Right ventricle myocardium superior (tissue), 1 donor: ENCODE results near the gene MAPK12. TPM values are rescaled to one million over a fixed set of nuclear protein-coding genes. Genes with fewer than 3 reads are reported as not detected.

ENCODE experiments used
- ATAC-seq: fragments of 200-7000 bp; cut with Tn5 transposase; one replicate; pipeline ENCODE4 v1.9.1; 2020; ENCODE audit warnings: mild to moderate bottlenecking; ENCODE audit not compliant: poor library complexity
- DNase-seq: peaks from one replicate; pipeline ENCODE4 v3.0.0-alpha.2; 2020
- intact Hi-C: fragments of 100-400 bp; cut with DNase I; formaldehyde crosslinking; loops from one replicate; pipeline ENCODE4 v1.11.2; 2022
- long read RNA-seq: library from polyadenylated mRNA; unstranded; transcript quantifications from one replicate; pipeline ENCODE4 v2.0.0, GENCODE V29; 2021
- total RNA-seq: library from RNA; stranded (reverse); fragmentation: NEBNext Ultra II Directional; extraction: Animal tissue kit (Norgen Biotek cat#: 25700); gene quantifications from one replicate; pipeline ENCODE4 v1.2.1, GENCODE V29; 2021
- donor health status: DM: no; HTN: yes; CAD: no; lungs with severe emphysema.

Gene MAPK12
- total RNA-seq = 13.2 TPM
- long read RNA-seq, transcript MAPK12-201 (12 exons, 1,918 nt) = major isoform, 31 of 76 reads
- long read RNA-seq, partial matches to known transcripts = 20 of 76 reads
- long read RNA-seq, other reads (novel, unspliced or antisense) = 18 of 76 reads

DNA sequence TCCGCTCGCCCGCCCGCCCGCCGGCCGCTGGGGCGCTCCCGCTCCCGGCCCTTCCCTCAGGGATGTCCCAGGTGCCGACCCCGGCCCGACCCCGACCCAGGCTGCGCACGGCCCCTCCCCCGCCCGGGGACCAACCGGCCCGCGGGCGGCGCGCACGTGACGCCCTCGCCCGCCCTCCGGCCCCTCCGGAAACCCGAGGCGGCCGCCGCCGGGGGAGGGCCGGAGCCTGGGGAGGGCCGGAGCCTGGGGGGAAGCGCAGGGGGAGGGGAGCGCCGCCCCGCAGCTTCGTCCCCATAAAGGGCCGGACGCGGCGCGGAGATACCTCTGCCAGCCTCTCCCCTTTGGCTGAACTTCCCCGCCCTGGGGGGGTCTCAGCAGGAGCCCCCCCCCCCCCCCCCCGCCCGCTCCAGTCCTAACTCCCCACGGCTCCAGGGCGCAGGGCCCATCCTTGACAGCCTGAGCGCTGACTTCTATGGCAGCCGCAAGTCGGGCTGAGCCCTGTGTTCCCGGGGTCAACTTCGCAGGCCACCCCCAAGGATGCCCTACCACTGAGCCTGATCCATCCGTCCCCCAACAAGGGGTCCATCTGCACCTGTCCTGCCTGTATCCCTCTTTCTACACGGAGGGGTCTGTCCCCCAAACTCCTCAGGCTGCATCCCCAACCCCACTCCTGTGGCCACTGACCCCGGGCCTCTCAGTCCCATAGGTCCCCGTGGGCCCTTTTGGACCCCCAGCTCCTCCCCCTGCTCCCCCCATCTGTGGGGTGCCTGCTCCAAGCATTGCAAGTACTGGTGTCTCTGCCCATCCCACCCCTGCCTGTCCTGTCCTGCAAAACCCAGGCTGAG, at the start of gene MAPK12:
MAPK12 (minus strand) TSS at position 69 of the 845 bp plus-strand sequence. CDS start 174 bp downstream, outside the sequence.
- ATAC-seq (no peak), DNase-seq (no peak)
- intact Hi-C loops = no loop called here

DNA sequence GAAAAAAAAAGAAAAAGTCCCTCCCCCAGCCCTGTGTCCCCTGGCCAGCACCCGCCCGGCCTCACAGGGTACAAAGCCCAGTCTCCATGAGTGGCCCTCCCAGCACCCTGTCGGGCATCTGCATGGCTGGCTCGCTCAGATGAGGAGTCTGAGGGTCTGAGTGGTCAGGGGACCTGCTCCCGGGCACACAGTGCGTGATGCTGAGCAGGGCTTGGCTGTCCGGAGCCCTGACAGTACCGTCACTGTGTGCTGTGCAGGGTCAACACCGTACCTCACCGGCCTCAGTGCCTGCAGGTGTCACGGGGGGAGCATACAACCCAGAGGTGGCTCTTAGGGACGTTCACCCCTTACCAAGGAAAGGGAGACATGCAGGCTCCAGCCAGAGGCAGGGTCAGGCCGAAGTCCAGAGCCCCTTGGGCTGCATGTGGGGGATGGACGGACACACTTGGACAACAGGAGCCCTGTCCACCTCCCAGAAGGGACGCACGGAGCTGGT, 49.5 kb upstream of the MAPK12 start:
- ATAC-seq (no peak), DNase-seq (no peak)
- intact Hi-C loops = no loop called here

DNA sequence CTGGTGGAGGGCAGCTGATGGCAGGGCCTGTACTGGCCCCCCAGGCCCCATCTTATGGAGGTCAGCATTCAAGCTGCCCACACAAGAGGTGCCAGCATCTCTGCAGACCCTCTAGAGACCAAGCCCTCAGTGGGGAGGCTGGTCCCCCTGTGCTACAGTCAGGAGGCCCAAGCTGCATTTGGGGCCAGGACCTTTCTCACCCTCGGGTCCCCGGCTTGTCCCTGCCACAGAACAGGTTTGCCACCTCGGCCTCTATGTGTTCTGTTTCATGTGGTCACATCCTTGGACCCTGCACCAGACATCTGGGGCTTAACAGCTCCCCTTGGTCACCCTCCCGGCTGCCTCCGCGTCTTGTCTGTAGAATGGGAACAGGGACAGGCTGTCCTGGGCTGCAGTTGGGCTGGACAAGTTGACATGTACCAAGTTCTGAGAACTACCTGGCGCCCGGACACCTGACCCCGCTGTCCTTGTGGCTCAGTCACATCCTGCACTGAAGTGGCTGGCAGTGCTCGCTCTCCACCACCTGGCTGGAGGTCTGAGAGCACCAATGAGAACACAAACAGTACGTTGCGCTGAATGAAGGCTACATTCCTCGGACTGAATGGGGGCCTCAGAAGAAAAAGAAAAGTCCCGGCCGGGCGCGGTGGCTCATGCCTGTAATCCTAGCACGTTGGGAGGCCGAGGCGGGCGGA, 48.7 kb upstream of the MAPK12 start:
- intact Hi-C loops = no loop called here
- no peak for DNase-seq
- no peak for ATAC-seq

DNA sequence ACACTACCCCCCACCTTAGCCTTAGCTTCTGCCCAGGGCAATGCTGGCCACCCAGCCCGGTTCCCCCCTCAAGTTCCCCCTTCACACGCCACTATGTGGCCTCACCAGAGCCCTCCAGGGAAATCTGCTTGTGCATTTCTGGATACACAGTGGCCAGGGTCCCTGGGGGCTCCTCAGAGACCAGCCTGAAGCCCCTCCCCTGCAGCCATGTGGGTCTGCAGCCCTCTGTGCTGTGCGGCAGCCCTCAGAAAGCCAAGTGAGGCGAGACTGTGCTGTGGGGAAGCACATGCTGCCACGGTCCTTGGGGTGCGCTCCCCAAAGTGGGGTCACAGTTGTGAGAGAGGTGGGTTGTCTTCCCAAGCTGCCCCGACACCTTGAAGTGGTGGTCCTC, 48.1 kb upstream of the MAPK12 start:
- DNase-seq = no peak
- ATAC-seq = no peak
- intact Hi-C loops = no loop called here

DNA sequence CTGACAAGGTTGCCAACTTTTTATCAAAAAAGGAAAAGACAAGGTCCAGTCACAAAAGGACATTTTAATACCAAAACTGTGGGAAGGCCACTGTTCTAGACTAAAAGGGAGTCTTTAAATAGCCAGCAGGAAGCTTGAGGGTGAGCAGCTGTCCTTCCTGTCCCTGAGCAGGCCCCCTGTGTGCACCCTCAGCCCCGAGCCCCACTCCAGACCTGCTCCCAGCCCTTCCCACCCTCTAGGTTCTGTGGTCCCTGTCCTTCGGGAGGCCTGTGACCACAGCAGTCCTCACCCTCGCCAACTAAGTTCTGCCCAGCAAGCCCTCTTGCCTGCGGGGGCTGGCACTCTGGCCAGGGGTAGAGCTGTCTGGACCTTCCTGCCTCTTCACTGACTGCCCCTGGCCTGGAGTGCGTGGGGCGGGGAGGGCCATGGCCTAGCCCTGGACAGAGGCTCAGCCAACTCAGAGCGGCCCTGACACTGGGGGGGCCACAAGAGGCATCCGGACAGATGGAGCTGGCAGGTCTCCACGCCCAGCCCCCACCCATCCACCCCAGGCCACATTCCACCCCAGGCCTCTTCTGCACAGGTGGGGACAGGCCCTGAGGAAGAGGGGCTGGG, 47.6 kb upstream of the MAPK12 start:
- DNase-seq (no peak), ATAC-seq (no peak)
- intact Hi-C loops = no loop called here

DNA sequence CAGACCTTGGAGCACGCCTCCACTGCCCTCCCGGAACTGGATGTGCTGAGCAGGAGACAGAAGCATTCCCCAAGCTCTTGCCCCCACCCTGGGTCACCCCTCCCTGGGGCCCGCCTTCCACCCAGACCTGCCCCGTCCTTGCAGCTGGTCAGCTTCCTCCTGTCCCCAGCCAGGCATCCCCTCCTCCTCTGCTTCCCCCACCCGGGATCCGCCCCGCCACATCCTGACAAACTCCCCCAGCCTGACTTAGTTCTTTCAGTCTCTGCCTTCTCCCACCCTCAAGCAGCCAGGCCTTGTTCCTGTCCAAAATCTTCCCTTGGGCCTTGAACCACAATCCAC, 47.1 kb upstream of the MAPK12 start:
- peak; percentile 91 for DNase-seq
- intact Hi-C loops = no loop called here
- peak; percentile 33 for ATAC-seq

DNA sequence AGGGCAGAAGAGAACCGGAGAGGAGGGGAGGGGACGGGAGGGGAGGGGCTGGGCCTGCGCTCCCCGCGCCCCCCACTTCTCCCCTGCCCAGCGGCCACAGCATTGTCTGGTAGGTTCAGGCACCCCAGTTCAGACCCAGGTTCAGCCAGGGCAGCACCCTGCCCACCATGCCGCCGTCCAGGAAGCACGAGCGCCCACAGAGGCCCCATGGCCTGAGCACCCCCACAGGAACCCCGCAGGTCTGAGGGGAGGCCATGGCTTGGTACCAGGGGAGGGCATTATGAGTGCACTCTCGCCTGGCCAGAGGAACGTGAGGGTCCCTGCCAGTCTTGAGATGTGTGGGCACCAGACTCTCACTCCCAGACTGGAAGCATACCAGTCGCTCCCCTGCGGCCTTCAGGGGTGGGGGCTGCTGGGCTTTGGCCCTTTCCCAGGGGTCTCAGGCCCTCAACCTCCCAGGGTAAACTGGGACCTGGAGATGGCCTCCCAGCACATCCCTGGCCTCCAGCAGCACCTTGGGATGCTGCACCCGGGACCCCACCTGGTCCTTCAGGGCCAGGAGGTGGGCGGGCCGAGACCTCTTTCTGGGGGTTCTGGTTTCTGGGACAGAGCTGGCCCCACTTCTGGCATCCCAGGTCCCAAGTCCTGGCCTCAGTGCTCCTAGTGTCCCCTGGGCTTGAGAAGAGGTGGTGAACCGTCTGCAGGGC, 46.6 kb upstream of the MAPK12 start:
- ATAC-seq (no peak), DNase-seq (peak; percentile 64)
- intact Hi-C loops = no loop called here

DNA sequence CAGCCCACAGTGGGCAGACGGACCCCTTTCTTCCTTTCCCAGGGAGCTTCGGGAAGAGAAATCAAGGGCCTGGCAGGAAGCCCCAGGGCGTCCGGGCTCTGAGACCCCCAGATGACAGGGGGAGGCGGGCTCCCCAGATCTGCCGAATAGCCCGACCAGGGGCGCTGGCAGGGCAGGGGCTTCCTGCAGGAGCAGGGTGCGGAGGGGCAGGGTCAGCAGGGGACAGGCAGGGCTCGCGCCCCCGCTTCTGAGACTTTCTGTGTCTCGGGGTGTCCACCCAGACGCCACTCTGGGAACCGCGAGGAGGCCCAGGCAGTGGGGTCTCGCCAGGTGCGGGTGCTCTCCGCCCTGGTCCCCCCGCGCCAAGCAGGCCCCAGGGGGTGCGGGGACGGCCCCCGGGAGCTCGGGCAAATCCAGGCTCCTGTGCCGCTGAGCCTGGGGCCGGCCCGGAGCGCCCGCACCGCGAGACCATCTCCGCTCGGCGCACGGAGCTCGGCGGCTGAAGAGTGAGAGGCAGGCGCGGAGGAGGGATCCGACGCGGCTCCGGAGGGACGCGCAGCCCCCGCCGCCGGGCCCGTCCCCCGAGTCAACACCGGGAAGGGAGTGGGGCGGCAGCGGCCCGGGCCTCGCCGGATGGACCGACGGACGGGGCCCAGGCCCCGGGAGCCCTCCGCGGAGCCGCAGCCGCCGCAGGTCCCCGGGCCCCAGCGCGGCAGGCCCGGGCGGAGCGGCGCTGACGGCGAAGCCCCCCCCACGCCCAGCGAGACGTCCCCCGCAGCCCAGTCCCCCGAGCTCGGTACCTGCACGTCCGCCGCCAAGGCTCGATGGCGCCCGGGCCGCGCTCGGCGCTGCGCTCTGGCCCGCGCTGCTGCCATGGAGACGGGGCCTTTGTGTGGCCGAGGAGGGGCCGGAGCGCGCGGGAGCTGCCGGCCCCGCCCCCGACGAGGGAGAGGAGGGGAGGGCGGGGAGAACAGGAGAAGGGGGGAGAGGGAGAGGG, 45.6 kb upstream of the MAPK12 start, which contains the start of gene PLXNB2:
PLXNB2 (minus strand) TSS at position 894 of the 997 bp plus-strand sequence. CDS start 17,062 bp downstream, outside the sequence.
- ATAC-seq (peak; percentile 52), DNase-seq (peak; percentile 92)
- intact Hi-C loops = no loop called here

DNA sequence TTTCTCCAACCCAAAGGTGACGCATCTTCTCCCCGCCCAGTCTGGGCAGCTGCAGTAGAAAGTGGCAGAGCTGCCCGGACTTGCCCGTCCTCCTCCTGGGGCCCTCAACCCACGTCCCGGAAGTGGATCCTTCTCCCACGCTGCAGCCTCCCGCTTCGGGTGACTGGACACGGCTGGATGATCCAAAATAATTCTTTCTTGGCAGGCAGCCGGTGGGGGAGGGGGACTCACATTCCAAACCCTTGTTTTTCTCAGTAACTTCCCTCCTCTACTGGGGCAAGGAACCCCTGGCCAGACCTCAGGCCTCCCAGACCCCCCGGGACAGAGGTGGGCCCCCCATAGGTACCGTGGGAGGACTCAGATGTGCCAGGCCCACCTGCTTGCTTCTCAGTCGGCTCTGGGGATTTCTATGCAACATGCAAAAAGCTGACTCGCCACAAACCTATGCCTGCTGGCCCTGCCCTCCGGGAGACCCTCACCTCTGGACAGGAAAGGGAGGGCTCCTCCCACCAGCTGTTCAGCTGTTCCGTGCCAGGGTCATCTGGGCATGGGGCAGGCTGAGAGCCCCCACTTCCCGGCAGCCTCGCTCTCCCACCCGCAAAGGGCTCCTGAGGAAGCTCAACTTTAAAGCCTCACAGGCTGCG, 44.6 kb upstream of the MAPK12 start:
- peak; percentile 54 for ATAC-seq
- intact Hi-C loops = no loop called here
- DNase-seq = peak; percentile 89

DNA sequence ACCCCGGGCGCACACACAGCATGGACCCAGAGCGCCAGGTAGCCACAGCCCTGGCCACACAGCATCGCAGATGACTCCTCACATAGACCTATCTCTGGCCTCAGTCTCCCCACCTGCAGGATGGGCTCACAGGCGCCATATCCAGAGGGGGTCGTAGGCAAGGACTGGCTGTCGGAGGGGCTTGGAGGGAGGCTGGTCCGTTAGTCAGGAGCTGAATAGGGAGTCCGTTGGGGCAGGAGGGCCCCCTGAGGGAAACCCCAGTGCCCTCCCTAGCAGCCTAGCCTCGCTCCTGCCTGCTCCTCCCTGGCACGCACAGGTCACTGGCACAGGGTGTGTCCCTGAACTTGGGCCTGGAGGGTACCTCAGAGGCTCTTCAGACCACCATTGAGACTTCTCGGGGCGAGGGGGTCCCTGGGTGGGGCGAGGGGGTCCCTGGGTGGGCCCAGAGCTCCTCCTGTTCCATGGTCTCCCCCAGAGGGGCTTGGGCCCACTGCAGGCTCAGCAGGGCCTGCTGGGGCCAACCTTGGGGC, 44.0 kb upstream of the MAPK12 start:
- no peak for ATAC-seq
- intact Hi-C loops = no loop called here
- DNase-seq = no peak

DNA sequence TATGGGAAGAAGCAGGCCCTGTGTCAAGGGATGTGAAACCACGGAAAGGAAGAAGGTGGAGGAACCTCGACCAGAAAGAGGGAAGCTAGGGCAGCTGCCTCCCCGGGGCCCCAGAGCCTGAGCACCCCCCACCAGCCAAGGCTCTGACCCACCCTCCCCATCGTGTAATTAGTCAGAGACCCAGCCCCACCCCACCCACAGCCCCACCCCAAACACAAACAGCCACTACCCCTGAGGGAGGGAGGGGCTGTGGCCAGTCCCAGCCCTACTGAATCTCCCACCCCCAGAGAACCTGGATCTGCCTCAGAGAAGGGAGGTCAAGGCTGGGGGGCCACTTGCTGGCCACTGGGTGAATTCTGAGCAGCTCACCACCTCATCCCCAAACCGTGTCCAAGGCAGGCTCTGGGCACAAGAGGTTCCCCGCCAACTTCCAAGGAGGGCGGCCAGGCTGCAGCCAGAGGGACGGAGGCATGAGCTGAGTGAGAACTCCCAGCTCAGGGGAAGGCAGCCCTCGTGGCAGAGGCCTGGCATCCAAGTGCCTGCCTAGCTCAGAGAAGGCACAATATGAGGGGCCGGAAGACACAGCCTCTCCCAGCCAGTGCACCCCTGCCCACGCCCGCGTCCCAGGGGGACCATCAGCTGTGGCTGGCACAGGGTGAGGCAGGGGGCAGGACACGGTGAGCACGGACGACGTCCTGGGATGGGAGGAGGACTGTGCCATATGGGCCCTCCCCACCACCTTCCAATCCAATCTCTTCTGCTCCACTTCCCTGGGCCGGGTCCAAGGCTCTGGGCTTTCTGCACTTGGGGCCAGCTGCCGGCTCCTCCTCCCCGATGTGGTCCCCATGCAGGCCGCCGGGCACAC, 43.3 kb upstream of the MAPK12 start:
- ATAC-seq (no peak), DNase-seq (peak; percentile 82)
- intact Hi-C loops = no loop called here

DNA sequence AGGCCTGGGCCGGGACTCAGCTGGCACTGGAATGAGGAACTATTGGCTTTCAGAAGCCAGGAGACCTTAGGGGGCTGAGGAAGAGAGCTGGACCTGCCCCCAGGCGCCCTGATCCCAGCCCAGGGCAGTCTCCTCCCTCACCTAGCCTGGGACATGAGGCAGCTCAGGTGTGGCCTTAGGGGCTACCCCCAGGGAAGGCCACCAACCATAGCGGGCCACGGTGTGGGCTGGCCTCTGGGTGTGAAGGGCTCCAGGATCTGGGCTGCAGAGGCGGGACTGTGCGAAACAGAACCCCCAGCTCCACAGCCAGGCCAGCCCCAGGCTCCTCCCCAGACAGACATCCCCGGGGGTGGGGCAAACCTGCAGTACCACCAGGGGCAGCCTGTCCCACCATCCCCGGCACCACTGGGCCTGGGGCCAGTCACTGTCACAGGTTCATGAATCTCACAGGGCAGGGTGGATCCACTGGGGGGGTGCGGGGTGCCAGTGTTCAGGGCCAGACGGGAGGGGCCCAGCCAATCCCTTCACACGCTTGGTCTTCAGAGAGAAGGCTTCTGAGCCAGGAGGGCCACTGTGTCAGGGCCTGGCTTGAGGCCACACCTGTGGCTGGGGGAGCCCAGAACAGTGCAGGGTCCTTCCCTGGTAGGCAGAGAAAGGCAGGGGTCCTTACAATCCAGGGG, 42.5 kb upstream of the MAPK12 start:
- intact Hi-C loops = no loop called here
- ATAC-seq (peak; percentile 28), DNase-seq (peak; percentile 73)

DNA sequence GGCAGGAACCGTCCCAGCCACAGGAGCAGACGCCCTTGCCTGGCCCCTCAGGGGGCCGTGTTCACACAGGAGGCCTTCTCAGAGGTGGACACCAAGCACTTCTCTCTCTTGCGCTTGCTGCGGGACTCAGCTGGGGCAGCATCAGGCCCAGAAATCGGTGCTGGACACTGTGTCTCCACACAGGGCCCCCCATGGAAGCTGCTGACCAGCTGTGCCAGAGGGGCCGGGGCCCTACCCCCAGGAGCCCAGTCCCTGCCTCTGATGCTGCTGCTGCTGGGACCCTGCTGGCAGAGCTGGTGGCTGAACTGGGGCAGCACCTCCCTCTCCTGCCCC, 42.0 kb upstream of the MAPK12 start:
- intact Hi-C loops = no loop called here
- ATAC-seq = no peak
- DNase-seq = no peak

DNA sequence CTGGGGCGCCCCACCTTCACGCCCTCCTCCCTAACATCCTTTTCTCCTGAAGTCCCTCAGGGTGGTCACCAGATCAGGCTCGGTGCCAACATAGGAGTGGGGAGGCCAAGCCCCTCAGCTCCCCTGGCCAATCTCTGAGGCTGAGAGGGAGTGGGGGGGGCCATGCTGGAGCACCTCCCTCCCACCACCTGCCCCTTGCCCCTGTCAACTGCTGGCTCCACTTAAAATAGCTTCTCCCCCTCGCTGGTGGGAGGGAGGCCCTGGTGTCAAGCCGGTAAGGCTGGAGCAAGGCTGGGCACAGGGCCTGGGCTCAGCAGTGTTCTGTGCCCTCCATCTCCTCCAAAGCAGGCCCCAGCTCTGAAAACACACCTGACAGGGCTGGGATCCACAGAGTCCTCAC, 41.1 kb upstream of the MAPK12 start:
- intact Hi-C loops = no loop called here
- peak; percentile 63 for DNase-seq
- ATAC-seq = peak; percentile 34

DNA sequence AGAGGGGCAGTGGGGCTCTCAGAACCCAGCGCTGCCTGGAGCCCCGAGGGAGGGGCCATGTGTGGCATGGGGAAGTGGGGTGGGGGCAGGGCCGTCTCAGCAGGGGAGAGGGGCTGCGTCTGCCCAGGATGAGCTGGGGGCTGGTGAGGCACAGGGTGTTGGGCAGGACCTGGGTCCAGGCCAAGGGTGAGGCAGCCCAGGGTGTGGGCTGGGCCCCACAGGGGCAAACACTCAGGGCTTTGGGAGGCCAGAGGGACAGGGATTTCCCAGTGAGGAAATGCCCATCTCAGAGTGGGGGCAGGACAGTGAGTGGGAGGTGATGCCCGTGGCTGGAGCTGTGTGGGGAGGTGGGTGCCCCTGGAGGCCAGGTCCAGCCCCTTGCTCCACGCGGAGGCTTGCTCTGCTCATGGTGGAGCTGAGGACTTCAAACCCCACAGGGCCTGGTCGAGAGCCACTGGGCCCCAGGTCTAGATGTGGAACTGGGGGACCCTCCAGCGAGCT, 40.6 kb upstream of the MAPK12 start:
- DNase-seq (peak; percentile 66), ATAC-seq (peak; percentile 5)
- intact Hi-C loops = no loop called here
